Smooth muscle cell (in vitro differentiated cells): Measurements from ENCODE around the gene PLD2. TPM values are rescaled to one million over a fixed set of nuclear protein-coding genes. Genes with fewer than 3 reads are reported as not detected.
"Not testable (repeated sequence)": the region's sequence is repeated elsewhere in the genome, so short reads cannot be mapped to it uniquely, and the experiment has no call there.

Source experiments
- DNase-seq: peaks from one replicate; lab custom pipeline; 2025; ENCODE audit not compliant: unreplicated experiment; lab: John Stamatoyannopoulos, UW
- H2AFZ ChIP-seq: fragments of 200-600 bp; sonication (generic); 2 replicates; pipeline ENCODE4 v1.6.0; 2016; ENCODE audit warnings: antibody characterized with exemption, low read depth, mild to moderate bottlenecking
- H3F3A ChIP-seq: fragments of 200-600 bp; sonication (generic); 2 replicates; pipeline ENCODE4 v1.6.0; 2017; ENCODE audit warnings: antibody characterized with exemption, low read depth
- H3K27ac ChIP-seq: fragments of 200-600 bp; sonication (generic); 2 replicates; pipeline ENCODE4 v1.5.1; 2016; ENCODE audit warnings: low read depth, mild to moderate bottlenecking
- H3K27me3 ChIP-seq: fragments of 200-600 bp; sonication (generic); 2 replicates; pipeline ENCODE4 v1.6.1; 2016; ENCODE audit warnings: low read depth, mild to moderate bottlenecking
- H3K36me3 ChIP-seq: fragments of 200-600 bp; sonication (generic); 2 replicates; pipeline ENCODE4 v1.5.1; 2016; ENCODE audit warnings: low read depth
- H3K4me1 ChIP-seq: fragments of 200-600 bp; sonication (generic); 2 replicates; pipeline ENCODE4 v1.5.1; 2016; ENCODE audit warnings: low read depth
- H3K4me2 ChIP-seq: fragments of 200-600 bp; sonication (generic); 2 replicates; pipeline ENCODE4 v1.6.0; 2016; ENCODE audit warnings: mild to moderate bottlenecking
- H3K4me3 ChIP-seq: fragments of 200-600 bp; sonication (generic); 2 replicates; pipeline ENCODE4 v1.5.1; 2016; ENCODE audit warnings: mild to moderate bottlenecking
- H3K79me2 ChIP-seq: fragments of 200-600 bp; sonication (generic); 2 replicates; pipeline ENCODE4 v1.6.0; 2016; ENCODE audit warnings: low read depth, mild to moderate bottlenecking
- H3K9ac ChIP-seq: fragments of 200-600 bp; sonication (generic); 2 replicates; pipeline ENCODE4 v1.6.0; 2016; ENCODE audit warnings: low read depth
- H3K9me3 ChIP-seq: fragments of 200-600 bp; sonication (generic); replicated peaks from 2 replicates; pipeline ENCODE4 v1.5.1; 2016; ENCODE audit warnings: low read depth
- H4K20me1 ChIP-seq: fragments of 200-600 bp; sonication (generic); 2 replicates; pipeline ENCODE4 v1.6.0; 2016; ENCODE audit warnings: low read depth
- WGBS: methylation state at CpG from one replicate; pipeline ENCODE4 v1.1.7; 2016; ENCODE audit warnings: low lambda C conversion rate; 5-methylcytosine and 5-hydroxymethylcytosine counted together
- polyA plus RNA-seq: library from polyadenylated mRNA; unstranded; fragments of >200 nt; fragmentation: Nextera tagmentation; extraction: Ambion mirVana; gene quantifications from 2 replicates; pipeline ENCODE4 v1.2.1, GENCODE V29; 2016
- total RNA-seq: library from RNA; depleted of rRNA; stranded (reverse); fragments of >200 nt; gene quantifications from 2 replicates; pipeline ENCODE4 v1.2.3, GENCODE V29; 2014
- TF ChIP-seq, protein P1 (sequence below): fragments of 200-600 bp; sonication (generic); IDR thresholded peaks from 2 replicates; pipeline ENCODE4 v1.5.1; 2017; ENCODE audit warnings: borderline replicate concordance, mild to moderate bottlenecking, antibody characterized with exemption; ENCODE audit not compliant: insufficient read depth, poor library complexity, severe bottlenecking

The PLD2 gene
- total and polyA plus RNA-seq, 2 experiments from 2014 or later: 9.9 to 20.3 TPM

GRCh38 chr17:4854111-4854681 lies 47.2 kb downstream of the PLD2 start:
- Histone ChIP-seq H3K9ac (peak overlapping the region; percentile 60), H3K27me3 (no peaks in the 10 kb centered on the region), H3K4me2 (no peak overlapping the region), H3K36me3 (no peaks in the 10 kb centered on the region), H3K4me1 (peaks cover 24% of the 10 kb centered on the region), H3K27ac (peak overlapping the region; percentile 86), H4K20me1 (peaks cover 67% of the 10 kb centered on the region), H2AFZ (no peak overlapping the region), H3K4me3 (no peak overlapping the region), H3K9me3 (no peaks in the 10 kb centered on the region), H3F3A (peaks cover 2% of the 10 kb centered on the region), H3K79me2 (peaks cover 18% of the 10 kb centered on the region)
- 89% methylated on average over 5 of the region's 5 CpGs for WGBS
- TF ChIP-seq, protein P1, sequence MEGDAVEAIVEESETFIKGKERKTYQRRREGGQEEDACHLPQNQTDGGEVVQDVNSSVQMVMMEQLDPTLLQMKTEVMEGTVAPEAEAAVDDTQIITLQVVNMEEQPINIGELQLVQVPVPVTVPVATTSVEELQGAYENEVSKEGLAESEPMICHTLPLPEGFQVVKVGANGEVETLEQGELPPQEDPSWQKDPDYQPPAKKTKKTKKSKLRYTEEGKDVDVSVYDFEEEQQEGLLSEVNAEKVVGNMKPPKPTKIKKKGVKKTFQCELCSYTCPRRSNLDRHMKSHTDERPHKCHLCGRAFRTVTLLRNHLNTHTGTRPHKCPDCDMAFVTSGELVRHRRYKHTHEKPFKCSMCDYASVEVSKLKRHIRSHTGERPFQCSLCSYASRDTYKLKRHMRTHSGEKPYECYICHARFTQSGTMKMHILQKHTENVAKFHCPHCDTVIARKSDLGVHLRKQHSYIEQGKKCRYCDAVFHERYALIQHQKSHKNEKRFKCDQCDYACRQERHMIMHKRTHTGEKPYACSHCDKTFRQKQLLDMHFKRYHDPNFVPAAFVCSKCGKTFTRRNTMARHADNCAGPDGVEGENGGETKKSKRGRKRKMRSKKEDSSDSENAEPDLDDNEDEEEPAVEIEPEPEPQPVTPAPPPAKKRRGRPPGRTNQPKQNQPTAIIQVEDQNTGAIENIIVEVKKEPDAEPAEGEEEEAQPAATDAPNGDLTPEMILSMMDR: no peak
- no peak for DNase-seq

DNA sequence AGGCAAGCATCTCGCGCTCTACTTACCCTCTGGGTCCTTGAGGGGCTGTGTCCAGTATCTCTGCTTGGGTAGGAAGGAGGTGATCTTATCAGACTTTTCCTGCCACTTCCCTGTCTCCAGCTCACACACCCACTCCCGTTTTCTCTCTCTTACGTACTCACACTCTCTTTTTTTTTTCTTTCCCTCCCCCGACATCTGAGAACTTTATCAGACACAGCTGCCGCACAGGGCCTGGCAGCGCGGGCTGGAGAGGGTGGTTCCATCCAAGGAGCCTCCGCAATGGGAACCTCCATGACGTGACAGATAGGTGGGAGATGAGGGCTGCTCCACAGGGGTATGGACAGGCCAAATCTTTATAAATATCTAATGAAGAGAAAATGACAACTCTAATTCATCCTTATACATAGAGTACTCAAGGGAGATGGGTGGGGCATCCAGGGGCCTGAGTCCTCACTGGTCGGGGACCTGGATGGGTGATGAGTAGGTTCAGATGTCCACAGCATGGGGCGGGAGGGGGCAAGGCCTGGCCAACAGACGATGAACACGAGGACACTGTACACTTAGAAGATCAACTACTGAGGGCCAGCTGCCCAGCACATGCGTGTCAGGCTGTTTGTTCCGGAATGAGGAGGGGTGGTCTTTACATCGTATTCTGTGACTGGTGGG lies 49.5 kb downstream of the PLD2 start:
- H3F3A ChIP-seq: no peaks in the 10 kb centered on the region
- no peak overlapping the region for H3K4me2 ChIP-seq
- H3K9ac ChIP-seq: no peak overlapping the region
- TF ChIP-seq, protein P1: no peak
- H3K4me3 ChIP-seq: no peak overlapping the region
- H3K27me3 ChIP-seq: no peaks in the 10 kb centered on the region
- H2AFZ ChIP-seq: no peak overlapping the region
- peak overlapping the region; percentile 31 for H3K27ac ChIP-seq
- H4K20me1 ChIP-seq: peaks cover 53% of the 10 kb centered on the region
- 73% methylated on average over 17 of the region's 17 CpGs for WGBS
- peaks cover 18% of the 10 kb centered on the region for H3K79me2 ChIP-seq
- DNase-seq: no peak
- no peaks in the 10 kb centered on the region for H3K36me3 ChIP-seq
- no peaks in the 10 kb centered on the region for H3K9me3 ChIP-seq
- H3K4me1 ChIP-seq: peaks cover 25% of the 10 kb centered on the region

GRCh38 chr17:4856937-4857314 lies 50.0 kb downstream of the PLD2 start:
- WGBS: 98% methylated on average over 7 of the region's 7 CpGs
- no peak overlapping the region for H2AFZ ChIP-seq
- H3F3A ChIP-seq: no peaks in the 10 kb centered on the region
- H3K9me3 ChIP-seq: no peaks in the 10 kb centered on the region
- DNase-seq: no peak
- H3K27me3 ChIP-seq: no peaks in the 10 kb centered on the region
- H4K20me1 ChIP-seq: peaks cover 53% of the 10 kb centered on the region
- H3K9ac ChIP-seq: no peak overlapping the region
- peaks cover 25% of the 10 kb centered on the region for H3K4me1 ChIP-seq
- no peak overlapping the region for H3K4me3 ChIP-seq
- TF ChIP-seq, protein P1: no peak
- H3K36me3 ChIP-seq: no peaks in the 10 kb centered on the region
- H3K79me2 ChIP-seq: peaks cover 23% of the 10 kb centered on the region
- H3K27ac ChIP-seq: no peak overlapping the region
- no peak overlapping the region for H3K4me2 ChIP-seq

GRCh38 chr17:4857347-4857746 lies 50.4 kb downstream of the PLD2 start:
- Histone ChIP-seq H3K79me2 (peaks cover 26% of the 10 kb centered on the region), H3K4me1 (peaks cover 25% of the 10 kb centered on the region), H4K20me1 (peaks cover 51% of the 10 kb centered on the region), H3K27ac (peak overlapping the region; percentile 12)
- not testable (repeated sequence) for H3K36me3 ChIP-seq, DNase-seq, H3K4me3 ChIP-seq, H3K27me3 ChIP-seq, H3K4me2 ChIP-seq, H3K9ac ChIP-seq, H2AFZ ChIP-seq, H3K9me3 ChIP-seq, H3F3A ChIP-seq
- 88% methylated on average over 6 of the region's 7 CpGs for WGBS
